Measurements from ENCODE around the gene SSNA1.

Gene SSNA1

GRCh38 chr9:137168573-137168903 is 19.9 kb upstream of the SSNA1 start:
- DNase-seq (ENCODE audit: low read depth in 2 of 2) = no peak

DNA sequence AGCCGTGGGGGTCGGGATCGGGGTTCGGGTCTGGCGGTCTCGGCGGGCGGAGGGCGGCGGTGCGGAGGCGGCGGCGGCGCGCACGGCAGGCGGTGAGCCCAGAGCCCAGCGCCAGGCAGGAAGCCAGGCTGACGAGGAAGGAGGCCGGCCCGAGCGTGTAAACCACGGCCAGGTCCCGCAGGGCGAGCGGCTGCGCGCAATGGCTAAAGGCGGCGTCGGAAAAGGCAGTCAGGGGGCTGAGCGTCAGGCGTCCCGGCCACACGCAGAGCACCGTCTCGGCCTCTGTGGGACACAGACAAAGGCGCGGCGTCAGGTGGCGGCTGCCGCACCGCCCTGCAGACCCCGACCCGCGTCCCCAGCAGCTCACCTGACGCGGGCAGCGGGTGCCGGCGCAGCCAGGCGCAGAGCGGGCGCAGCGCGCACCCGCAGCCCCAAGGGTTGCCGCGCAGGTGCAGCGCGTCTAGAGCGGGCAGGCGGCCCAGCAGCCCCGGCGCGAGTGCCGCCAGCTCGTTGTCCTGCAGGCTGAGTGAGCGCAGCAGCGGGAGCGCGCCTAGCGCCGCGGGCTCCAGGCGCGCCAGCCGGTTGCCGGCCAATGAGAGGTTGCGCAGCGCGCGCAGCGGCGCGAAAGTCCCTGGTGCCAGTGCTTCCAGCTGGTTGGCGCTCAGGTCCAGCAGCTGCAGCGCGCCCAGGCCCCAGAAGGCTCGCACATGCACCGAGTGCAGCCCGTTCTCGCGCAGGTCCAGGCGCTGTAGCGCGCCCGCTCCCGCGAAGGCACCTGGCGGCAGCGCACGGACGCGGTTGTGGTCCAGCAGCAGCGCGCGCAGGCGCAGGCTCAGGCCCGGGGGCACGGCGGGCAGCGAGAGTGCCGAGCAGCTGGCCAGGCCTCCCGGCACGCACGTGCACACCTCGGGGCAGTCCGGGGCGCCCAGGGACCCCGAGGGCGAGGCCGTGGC is 19.3 kb upstream of the SSNA1 start:
- DNase-seq (ENCODE audit: low read depth in 2 of 2) = no peak

DNA sequence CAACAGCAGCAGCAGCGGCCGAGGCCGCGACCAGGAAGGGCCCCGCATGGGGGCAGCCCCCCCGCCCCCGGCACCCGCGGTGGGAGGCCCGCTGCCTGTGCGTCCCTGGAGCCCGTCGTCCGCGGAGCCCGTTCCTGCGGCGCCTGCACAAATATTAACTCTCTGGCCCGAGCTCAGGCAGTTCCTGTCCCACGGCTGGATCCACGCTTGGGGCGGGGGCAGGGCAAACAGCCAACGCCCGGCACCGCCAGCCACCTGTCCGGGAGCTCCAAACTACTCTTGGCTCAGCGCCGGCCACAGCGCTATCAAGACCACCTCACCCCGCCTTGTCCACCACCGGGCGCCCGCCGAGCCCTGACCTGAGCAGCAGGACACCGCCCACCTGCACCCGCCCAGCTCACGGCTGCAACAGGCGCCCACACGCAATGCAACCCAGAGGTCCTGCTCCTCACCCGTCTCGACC is 18.5 kb upstream of the SSNA1 start, which contains the start of gene LRRC26:
LRRC26 (minus strand) TSS at position 156 of the 463 bp plus-strand sequence; CDS start at position 48, 108 bp downstream.
- no peak for DNase-seq (ENCODE audit: low read depth in 2 of 2)

- DNase-seq (ENCODE audit: low read depth in 2 of 2) = no peak
These were observed 17.9 kb upstream of the SSNA1 start for GRCh38 chr9:137170486-137171148.

GRCh38 chr9:137171149-137171900 is 17.2 kb upstream of the SSNA1 start:
- no peak for DNase-seq (ENCODE audit: low read depth in 2 of 2)

GRCh38 chr9:137172901-137173795 is 15.3 kb upstream of the SSNA1 start:
- DNase-seq (ENCODE audit: low read depth in 2 of 2) = no peak

- DNase-seq (ENCODE audit: low read depth in 2 of 2) = no peak
These were observed 14.4 kb upstream of the SSNA1 start for GRCh38 chr9:137173796-137174664.

DNA sequence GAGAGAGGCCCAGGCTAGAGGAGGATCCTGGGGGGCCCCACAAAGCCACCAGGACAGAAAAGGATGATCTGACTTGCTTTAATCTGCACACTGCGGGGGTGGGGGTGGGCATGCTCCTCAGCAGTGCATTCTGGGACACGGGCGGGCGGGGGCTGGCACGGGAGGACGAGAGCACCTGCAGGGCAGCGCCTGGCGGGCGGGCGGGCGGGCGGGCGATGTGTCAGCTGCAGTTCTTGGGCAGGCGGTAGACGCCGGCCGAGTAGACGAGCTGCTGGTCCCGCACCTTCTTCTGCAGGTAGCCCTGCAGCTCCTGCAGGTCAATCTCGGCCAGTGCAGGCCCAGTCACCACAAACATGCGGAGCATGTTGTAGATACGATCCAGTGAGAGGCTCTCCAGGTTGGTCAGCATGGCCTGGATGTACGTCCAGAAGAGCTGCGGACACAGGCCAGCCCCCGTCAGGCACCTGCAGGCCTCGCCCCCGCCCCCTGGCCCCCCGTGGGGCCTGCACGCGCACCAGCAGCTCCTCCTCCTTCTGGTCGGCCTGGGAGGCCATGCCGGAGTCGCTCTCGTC is 13.7 kb upstream of the SSNA1 start:
- no peak for DNase-seq (ENCODE audit: low read depth in 2 of 2)

GRCh38 chr9:137175345-137175961 is 13.0 kb upstream of the SSNA1 start:
- DNase-seq (ENCODE audit: low read depth in 2 of 2) = no peak

- DNase-seq (ENCODE audit: low read depth in 2 of 2) = no peak
These were observed 11.9 kb upstream of the SSNA1 start for GRCh38 chr9:137176302-137177182.

DNA sequence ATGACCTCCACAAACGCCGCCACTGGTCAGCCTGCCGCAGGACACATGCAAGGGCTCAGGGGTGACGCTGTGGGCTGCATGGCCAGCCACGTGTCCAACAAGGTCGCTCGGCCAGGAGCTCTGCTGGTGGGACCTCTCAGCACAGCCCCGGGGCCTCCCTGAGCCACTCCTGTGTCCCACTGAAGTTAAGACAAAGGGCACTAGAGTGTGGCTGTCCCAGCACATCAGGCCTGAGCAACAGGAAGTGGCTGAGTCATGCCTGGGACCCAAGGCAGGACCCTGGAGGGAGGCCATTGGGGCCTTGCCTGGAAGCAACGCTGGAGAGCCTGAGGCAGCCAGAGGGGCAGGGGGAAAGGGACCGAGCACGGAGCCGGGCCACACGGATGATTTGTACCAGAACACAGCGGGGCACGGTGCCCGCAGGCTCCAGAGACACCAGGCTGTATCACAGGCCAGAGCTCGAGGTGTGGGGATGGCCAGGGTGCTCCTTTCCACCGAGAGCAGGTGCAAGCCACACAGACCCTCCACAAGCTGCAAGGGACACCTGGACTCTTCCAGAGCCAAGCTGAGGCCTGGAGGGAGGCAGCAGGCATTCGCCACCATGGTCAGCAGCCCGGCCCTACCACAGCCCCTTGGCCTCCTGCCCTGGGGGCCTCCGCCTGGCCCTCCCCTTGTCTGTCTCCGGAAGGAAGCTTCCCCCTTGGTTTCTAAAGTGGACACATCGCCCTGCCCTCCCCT is 10.1 kb upstream of the SSNA1 start:
- no peak for DNase-seq (ENCODE audit: low read depth in 2 of 2)

- DNase-seq (ENCODE audit: low read depth in 2 of 2) = no peak
These were observed 9.4 kb upstream of the SSNA1 start for GRCh38 chr9:137178939-137179630.

DNA sequence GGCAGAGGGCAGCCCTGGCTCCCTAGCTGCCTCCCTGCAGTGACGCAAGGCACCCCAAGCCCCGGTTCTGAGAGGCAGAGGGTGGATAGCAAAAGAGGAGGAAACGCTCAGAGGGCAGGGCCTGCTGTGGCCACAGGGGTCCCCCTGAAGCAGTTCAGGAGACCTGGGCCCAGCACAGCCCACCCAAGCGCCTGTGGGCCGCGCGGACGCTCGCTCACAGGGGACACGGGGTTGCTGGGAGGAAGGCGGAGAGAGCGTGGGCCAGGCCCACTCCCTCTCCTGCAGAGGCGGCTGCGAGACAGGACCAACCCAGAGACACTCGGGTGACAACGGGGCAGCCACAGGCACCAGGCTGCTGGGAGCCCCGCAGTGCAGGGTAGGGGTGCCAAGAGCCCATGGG is 8.7 kb upstream of the SSNA1 start:
- DNase-seq (ENCODE audit: low read depth in 2 of 2) = no peak

DNA sequence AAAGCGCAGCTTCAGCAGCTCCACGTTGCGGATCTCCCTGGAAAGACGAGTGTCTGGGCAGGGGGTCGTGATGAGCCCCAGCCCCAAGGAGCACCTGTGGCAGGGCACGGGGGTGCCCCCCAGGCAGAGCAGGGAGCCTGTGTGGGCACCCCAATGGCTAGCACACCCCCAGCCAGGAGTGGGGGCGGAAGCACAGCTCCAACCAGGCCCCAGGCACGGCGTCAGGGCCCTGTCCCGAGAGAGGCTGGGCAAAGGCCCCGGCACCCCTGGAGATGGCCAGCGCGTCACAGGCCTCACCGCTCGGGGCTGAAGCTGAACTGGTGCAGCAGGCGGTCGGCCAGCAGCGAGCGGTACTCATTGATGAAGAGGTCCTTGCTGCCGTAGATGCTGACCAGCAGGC is 8.0 kb upstream of the SSNA1 start:
- DNase-seq (ENCODE audit: low read depth in 2 of 2) = no peak

DNA sequence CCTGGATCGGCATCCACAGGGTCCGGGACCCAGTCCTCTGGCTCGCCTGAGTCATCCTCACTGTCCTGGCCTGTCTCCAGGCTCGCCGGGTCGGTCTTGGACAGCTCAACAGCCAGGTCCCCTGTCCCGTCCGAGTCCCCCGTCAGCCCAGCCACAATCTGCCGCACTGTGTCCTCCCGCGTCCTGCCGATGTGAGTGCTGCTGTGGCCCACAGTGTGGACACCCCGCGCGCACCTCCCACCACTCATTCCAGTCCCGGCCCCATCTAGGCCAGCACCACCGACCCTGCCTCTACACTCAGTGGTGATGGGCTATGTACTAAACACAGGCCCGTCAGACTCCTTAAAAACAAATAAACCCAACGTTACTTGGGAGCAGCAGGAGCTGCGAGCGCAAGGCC is 6.8 kb upstream of the SSNA1 start:
- DNase-seq (ENCODE audit: low read depth in 2 of 2) = no peak

GRCh38 chr9:137182836-137183235 is 5.6 kb upstream of the SSNA1 start:
- no peak for DNase-seq (ENCODE audit: low read depth in 2 of 2)

- DNase-seq (ENCODE audit: low read depth in 2 of 2) = no peak
These were observed 4.4 kb upstream of the SSNA1 start for GRCh38 chr9:137183980-137184595.
